HEK293 (cell line): ENCODE data around the gene NPTN.

Source experiments
- HOXA7 ChIP-seq: sonication (generic); formaldehyde crosslinking; IDR thresholded peaks from 2 replicates; pipeline ENCODE4 v1.8.1; 2022; ENCODE audit warnings: missing genetic modification reagents, borderline replicate concordance
- REST ChIP-seq: fragments of 450-650 bp; formaldehyde crosslinking; IDR thresholded peaks from 2 replicates; pipeline ENCODE4 v1.5.1; 2016; ENCODE audit warnings: missing biosample characterization, missing genetic modification characterization
- YY2 ChIP-seq: fragments of 450-650 bp; formaldehyde crosslinking; IDR thresholded peaks from 2 replicates; pipeline ENCODE4 v1.5.1; 2016; ENCODE audit warnings: missing biosample characterization, missing genetic modification characterization
- ZNF292 ChIP-seq: fragments of 450-650 bp; formaldehyde crosslinking; IDR thresholded peaks from 2 replicates; pipeline ENCODE4 v1.5.1; 2016; ENCODE audit warnings: low read depth, missing biosample characterization, missing genetic modification characterization, borderline replicate concordance
- ZNF488 ChIP-seq: fragments of 450-650 bp; formaldehyde crosslinking; IDR thresholded peaks from 2 replicates; pipeline ENCODE4 v1.5.1; 2016; ENCODE audit warnings: missing biosample characterization, missing genetic modification characterization
- ZNF580 ChIP-seq: fragments of 450-650 bp; formaldehyde crosslinking; IDR thresholded peaks from 2 replicates; pipeline ENCODE4 v1.5.1; 2016; ENCODE audit warnings: missing biosample characterization, missing genetic modification characterization

GRCh38 chr15:73527598-73527997, 105.6 kb downstream of the NPTN start:
- no peak for TF ChIP-seq ZNF580 (tag by site-specific recombination)
- no peak for TF ChIP-seq REST
- no peak for TF ChIP-seq YY2 (tag by site-specific recombination)
- TF ChIP-seq ZNF488 (tag by site-specific recombination), result no peak
- TF ChIP-seq HOXA7 (CRISPR knock-in tag), result no peak
- no peak for TF ChIP-seq ZNF292 (tag by site-specific recombination)
